ENCODE measurements around the gene ZBTB49. TPM values are rescaled to one million over a fixed set of nuclear protein-coding genes. Genes with fewer than 3 reads are reported as not detected.

The ZBTB49 gene
- total and polyA plus RNA-seq, 2 of the 4 experiments (the other 2 are of a cell fraction), result 3.2 to 4.8 TPM

- H2BK15ac ChIP-seq (ENCODE audit: low read depth, low read length), result no peak overlapping the region
- H4K20me1 ChIP-seq (ENCODE audit: insufficient read depth, low read length), result no peaks in the 10 kb centered on the region
- no peak overlapping the region for H3K4me2 ChIP-seq (ENCODE audit: low read depth, low read length)
- H3K27me3 ChIP-seq (ENCODE audit: control insufficient read depth, insufficient read depth, low read length), result no peaks in the 10 kb centered on the region
- no peak overlapping the region for H3K4ac ChIP-seq (ENCODE audit: low read depth, low read length)
- intact Hi-C loops (cut with micrococcal nuclease), result no loop called here
- 93% methylated on average over 5 of the region's 26 CpGs; no CpG with 5 or more reads in 1 of the 2 experiments for WGBS, 2 experiments (ENCODE audit: extremely low coverage in 2 of 2, insufficient read length in 1 of 2)
- H3K27ac ChIP-seq (ENCODE audit: insufficient read depth, low read length), result no peak overlapping the region
- ChIA-PET POLR2A (ENCODE audit: unreplicated experiment) (no interaction called here), CTCF (no interaction called here)
- no peak overlapping the region for H3K18ac ChIP-seq (ENCODE audit: low read depth, low read length)
- H4K8ac ChIP-seq (ENCODE audit: low read depth in 2 of 2, low read length in 2 of 2), result no peak overlapping the region
- no peak overlapping the region for H3K14ac ChIP-seq (replicated peaks; ENCODE audit: low read depth, low read length)
- ATAC-seq (ENCODE audit: low read depth) (no peak), DNase-seq (no peak)
- peaks cover 5% of the 10 kb centered on the region; the same call in 1 of the 2 replicates for H3K4me1 ChIP-seq (ENCODE audit: control insufficient read depth, insufficient read depth, low read length)
- no peak overlapping the region for H2BK120ac ChIP-seq (ENCODE audit: low read depth, low read length)
- dilution Hi-C loops (cut with HindIII; ENCODE audit: low sequenced_read_pairs, unreplicated experiment), result no loop called here
- TF ChIP-seq POLR2A (IDR thresholded peaks at IDR 0.05; ENCODE audit: low read depth, low read length), result no peak
- TF ChIP-seq, protein P1, sequence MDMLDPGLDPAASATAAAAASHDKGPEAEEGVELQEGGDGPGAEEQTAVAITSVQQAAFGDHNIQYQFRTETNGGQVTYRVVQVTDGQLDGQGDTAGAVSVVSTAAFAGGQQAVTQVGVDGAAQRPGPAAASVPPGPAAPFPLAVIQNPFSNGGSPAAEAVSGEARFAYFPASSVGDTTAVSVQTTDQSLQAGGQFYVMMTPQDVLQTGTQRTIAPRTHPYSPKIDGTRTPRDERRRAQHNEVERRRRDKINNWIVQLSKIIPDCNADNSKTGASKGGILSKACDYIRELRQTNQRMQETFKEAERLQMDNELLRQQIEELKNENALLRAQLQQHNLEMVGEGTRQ (IDR thresholded peaks at IDR 0.05; ENCODE audit: low read depth, low read length), result no peak
- TF ChIP-seq CTCF (conservative IDR thresholded peaks at IDR 0.05; ENCODE audit: low read depth, low read length), result no peak
- TF ChIP-seq, protein P2, sequence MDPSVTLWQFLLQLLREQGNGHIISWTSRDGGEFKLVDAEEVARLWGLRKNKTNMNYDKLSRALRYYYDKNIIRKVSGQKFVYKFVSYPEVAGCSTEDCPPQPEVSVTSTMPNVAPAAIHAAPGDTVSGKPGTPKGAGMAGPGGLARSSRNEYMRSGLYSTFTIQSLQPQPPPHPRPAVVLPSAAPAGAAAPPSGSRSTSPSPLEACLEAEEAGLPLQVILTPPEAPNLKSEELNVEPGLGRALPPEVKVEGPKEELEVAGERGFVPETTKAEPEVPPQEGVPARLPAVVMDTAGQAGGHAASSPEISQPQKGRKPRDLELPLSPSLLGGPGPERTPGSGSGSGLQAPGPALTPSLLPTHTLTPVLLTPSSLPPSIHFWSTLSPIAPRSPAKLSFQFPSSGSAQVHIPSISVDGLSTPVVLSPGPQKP (IDR thresholded peaks at IDR 0.05; ENCODE audit: borderline replicate concordance, low read depth, low read length), result no peak
- no peak for TF ChIP-seq RFX5 (IDR thresholded peaks at IDR 0.05; ENCODE audit: low read depth, low read length)
- TF ChIP-seq RAD21 (IDR thresholded peaks at IDR 0.05; ENCODE audit: low read length), result no peak
- no peak for TF ChIP-seq NFE2L2 (IDR thresholded peaks at IDR 0.05; ENCODE audit: low read depth, low read length)
- TF ChIP-seq BHLHE40 (IDR thresholded peaks at IDR 0.05; ENCODE audit: low read depth, low read length), result no peak
- TF ChIP-seq CHD1 (IDR thresholded peaks at IDR 0.05; ENCODE audit: low read depth, low read length), result no peak
- H2AK9ac ChIP-seq (replicated peaks; ENCODE audit: low read depth, low read length, poor library complexity), result no peak overlapping the region
- H2BK5ac ChIP-seq (ENCODE audit: low read depth, low read length, poor library complexity, severe bottlenecking), result no peak overlapping the region
- H3K79me1 ChIP-seq (ENCODE audit: low read depth in 1 of 2, low read length in 2 of 2), result no peaks in the 10 kb centered on the region
- no peak overlapping the region for H3K9ac ChIP-seq (ENCODE audit: low read depth, low read length)
- no peak overlapping the region for H3K4me3 ChIP-seq (ENCODE audit: insufficient read depth, low read depth, low read length)
- no peak overlapping the region for H2BK20ac ChIP-seq (ENCODE audit: low read depth, low read length)
- peaks cover 14% of the 10 kb centered on the region; the same call in 1 of the 2 replicates for H3K9me1 ChIP-seq (ENCODE audit: insufficient read depth, low read length)
- no peak overlapping the region for H2AK5ac ChIP-seq (ENCODE audit: low read depth, low read length)
- H3K9me3 ChIP-seq (ENCODE audit: control insufficient read depth, insufficient read depth, low read length), result no peaks in the 10 kb centered on the region
- H2AFZ ChIP-seq (replicated peaks; ENCODE audit: low read length, poor library complexity), result no peak overlapping the region
- in situ Hi-C loops (cut with MboI; ENCODE audit: low sequenced_read_pairs), result no loop called here
- H3K56ac ChIP-seq (ENCODE audit: extremely low read depth, insufficient read depth, low read length), result no peak overlapping the region
- no peak overlapping the region for H3K23ac ChIP-seq (ENCODE audit: low read depth, low read length)
- BruUV-seq (replicated peaks), result no TSS peak
- H4K5ac ChIP-seq (ENCODE audit: low read depth, low read length), result no peak overlapping the region
- H3K36me3 ChIP-seq (ENCODE audit: control insufficient read depth, insufficient read depth, low read length), result peaks cover 30% of the 10 kb centered on the region
- H4K91ac ChIP-seq (ENCODE audit: insufficient read depth, low read depth, low read length), result no peak overlapping the region
Observed at GRCh38 chr4:4320951-4321714, 31.1 kb downstream of the ZBTB49 start.

Data from IMR-90 (cell line).